GM12892 (cell line): Measurements from ENCODE around the gene GSTCD.
"Not testable (repeated sequence)": the region's sequence is repeated elsewhere in the genome, so short reads cannot be mapped to it uniquely, and the experiment has no call there.

Experiments used
- POLR2AphosphoS5 ChIP-seq: IDR thresholded peaks from 2 replicates; pipeline ENCODE4 v1.6.1; 2011; ENCODE audit warnings: low read depth, low read length, control low read depth
- TAF1 ChIP-seq: IDR thresholded peaks from 2 replicates; pipeline ENCODE4 v1.6.1; 2011; ENCODE audit warnings: low read depth, mild to moderate bottlenecking, control low read depth, low read length, borderline replicate concordance

DNA sequence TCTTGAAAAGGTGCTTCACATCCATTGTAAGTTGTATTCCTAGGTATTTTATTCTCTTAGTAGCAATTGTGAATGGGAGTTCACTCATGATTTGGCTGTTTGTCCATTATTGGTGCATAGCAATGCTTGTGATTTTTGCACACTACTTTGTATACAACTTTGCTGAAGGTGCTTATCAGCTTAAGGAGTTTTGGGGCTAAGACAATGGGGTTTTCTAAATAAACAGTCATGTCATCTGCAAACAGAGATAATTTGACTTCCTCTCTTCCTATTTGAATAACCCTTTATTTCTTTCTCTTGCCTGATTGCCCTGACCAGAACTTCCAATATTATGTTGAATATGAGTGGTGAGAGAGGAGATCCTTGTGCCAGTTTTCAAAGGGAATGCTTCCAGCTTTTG, 63.5 kb downstream of the GSTCD start:
- TF ChIP-seq TAF1, POLR2AphosphoS5: not testable (repeated sequence)
